GM12875 (cell line): ENCODE measurements around the gene KCNJ2.

ENCODE experiments used
- H3K4me3 ChIP-seq: one replicate; pipeline ENCODE4 v1.5.1; 2011; ENCODE audit warnings: low read depth, low read length, control low read depth
- CTCF ChIP-seq: IDR thresholded peaks from 2 replicates; pipeline ENCODE4 v1.5.1; 2011; ENCODE audit warnings: low read depth, mild to moderate bottlenecking, control low read depth, inconsistent platforms, low read length, moderate library complexity, borderline replicate concordance; ENCODE audit not compliant: insufficient read depth

The KCNJ2 gene

DNA sequence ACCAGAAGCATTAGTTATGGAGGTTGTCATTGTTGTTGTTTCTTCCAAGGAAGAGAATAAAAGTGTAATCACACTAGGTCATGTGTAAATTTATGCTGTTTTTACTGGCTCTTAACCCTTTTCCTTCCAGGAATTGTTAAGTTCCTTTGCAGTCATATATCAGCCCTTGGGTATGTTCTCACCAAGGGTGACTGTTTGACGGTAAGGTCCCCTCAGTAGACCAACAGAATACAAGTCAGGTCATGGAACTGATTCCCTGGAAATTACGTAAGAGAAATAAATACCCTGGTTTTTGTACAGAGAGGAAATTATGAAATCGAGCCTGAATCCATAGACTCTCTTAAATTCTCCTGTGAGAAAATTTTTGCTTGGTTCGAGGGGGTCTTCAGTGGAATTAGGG is 11.2 kb upstream of the KCNJ2 start:
- TF ChIP-seq CTCF = no peak
- H3K4me3 ChIP-seq = no peak overlapping the region

DNA sequence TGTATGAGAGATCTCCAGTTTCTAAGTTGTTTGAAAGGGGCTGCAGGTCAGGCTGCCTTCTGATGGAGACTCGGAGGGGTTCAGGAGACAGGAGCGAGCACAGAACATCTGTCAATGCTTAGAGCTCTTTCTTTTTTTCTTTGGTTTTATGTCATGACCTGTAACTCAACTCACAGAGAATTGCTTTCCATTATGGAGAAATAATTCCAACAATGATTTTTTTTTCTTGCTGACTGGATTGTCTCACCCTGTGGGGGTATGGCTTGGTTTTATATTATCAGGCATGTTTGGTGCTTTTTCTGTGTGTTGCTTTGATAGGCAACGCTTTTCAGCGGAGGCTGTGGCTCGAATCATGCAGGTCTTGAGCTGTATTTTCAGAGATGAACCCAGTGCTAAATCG is 10.7 kb upstream of the KCNJ2 start:
- H3K4me3 ChIP-seq = no peak overlapping the region
- TF ChIP-seq CTCF = no peak

DNA sequence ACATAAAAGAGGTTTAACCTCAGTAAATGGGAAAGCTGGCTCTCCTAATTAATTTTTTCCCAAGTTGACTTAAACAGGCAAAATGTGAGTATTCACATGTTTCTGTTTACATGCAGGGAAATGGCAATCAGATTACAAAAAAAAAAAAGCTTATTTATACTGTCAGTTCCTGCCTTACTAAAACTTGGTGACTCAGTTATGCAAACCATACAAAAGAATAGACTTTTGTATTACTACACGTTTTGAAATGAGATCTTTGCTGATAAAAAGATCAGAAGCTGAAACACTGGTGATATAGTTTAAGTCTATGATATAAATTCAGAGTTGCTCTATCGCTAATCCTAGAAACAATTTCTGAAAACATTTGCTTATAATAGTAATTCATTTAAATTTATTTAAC is 9.4 kb upstream of the KCNJ2 start:
- TF ChIP-seq CTCF = no peak
- H3K4me3 ChIP-seq = no peak overlapping the region

DNA sequence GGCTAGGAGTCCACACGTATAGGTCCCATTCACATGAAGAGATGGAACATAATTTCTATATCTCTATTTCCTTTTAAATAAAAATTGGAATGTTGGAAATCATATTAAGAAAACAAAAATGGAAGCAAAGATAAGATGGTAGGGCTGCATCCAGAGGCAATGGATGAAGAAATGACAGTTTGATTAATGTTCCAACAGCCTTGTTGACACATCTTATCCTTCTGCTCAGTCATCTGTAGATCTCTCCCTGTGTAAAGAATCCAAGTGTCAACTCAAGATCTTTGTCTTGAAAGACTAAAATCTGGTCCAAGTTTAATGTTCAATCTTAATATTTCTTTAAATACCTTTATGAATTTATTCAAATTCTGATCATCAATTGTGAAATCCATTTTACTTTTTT is 7.8 kb upstream of the KCNJ2 start:
- no peak overlapping the region for H3K4me3 ChIP-seq
- TF ChIP-seq CTCF = no peak

DNA sequence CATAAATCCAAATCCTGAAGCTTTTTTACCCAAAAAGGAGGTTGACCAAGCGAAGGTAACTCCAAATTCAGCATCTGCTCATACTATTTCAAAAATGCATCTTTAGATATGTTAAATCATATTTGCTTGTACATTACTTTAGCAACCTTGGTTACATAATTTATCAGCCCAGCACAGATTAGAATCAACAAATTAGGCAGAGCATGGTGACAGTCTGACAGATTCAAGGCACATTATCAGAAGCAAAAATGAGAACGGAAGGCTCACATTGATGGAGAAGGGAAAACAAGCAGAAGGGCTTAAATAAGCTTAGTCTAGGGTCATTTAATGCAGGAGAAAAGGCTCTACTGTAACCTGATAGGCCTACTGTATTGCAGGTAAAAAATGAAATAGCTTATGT is 3.9 kb upstream of the KCNJ2 start:
- TF ChIP-seq CTCF = no peak
- H3K4me3 ChIP-seq = no peak overlapping the region

GRCh38 chr17:70166615-70167014 is 2.7 kb upstream of the KCNJ2 start:
- H3K4me3 ChIP-seq = no peak overlapping the region
- no peak for TF ChIP-seq CTCF

- TF ChIP-seq CTCF = peak; percentile 59
- H3K4me3 ChIP-seq = peak overlapping the region; percentile 19
Measured at GRCh38 chr17:70168044-70168976, 1.0 kb upstream of the KCNJ2 start.
